Common myeloid progenitor, CD34-positive (primary cell): ENCODE data around the gene MEGF11.
A peak's percentile ranks its signal among the peaks of the same experiment; 100 is the strongest.

ENCODE experiments used
- CTCF ChIA-PET: fragments of 350-600 bp; sonication (Branson Sonifier 250); formaldehyde crosslinking; loops from one replicate; lab custom pipeline; 2021; ENCODE audit warnings: antibody characterized with exemption; lab: Charles Lee
- POLR2A ChIA-PET: fragments of 350-600 bp; sonication (Branson Sonifier 250); formaldehyde crosslinking; loops from one replicate; lab custom pipeline; 2021; ENCODE audit warnings: antibody characterized with exemption; lab: Charles Lee
- DNase-seq, 3 donors: peaks; one replicate each; pipeline versions ENCODE4 v3.0.0 to v3.0.0-alpha.2; 2013
- H3K27ac ChIP-seq, 2 experiments: 1 replicate in 1 of 2; 2 replicates in 1 of 2; pipeline ENCODE4 v1.7.0; 2013; ENCODE audit warnings: inconsistent platforms in 2 of 2, low read length in 2 of 2, mild to moderate bottlenecking in 2 of 2, low read depth in 1 of 2, moderate library complexity in 1 of 2; ENCODE audit not compliant: severe bottlenecking in 2 of 2, insufficient read depth in 1 of 2, poor library complexity in 1 of 2
- H3K27me3 ChIP-seq, 5 experiments: replicated peaks in 2 of 5; 1 replicate in 3 of 5; 2 replicates in 2 of 5; pipeline versions ENCODE4 v1.6.1 to v1.7.0; 2013; ENCODE audit warnings: low read length in 4 of 5, mild to moderate bottlenecking in 2 of 5, moderate library complexity in 2 of 5, inconsistent platforms in 1 of 5; ENCODE audit not compliant: insufficient read depth in 5 of 5, control insufficient read depth in 4 of 5
- H3K36me3 ChIP-seq, 4 experiments: 1 replicate in 2 of 4; 2 replicates in 2 of 4; pipeline versions ENCODE4 v1.6.1 to v1.7.0; 2013; ENCODE audit warnings: low read length in 3 of 4, control low read depth in 1 of 4, mild to moderate bottlenecking in 1 of 4; ENCODE audit not compliant: control insufficient read depth in 4 of 4, insufficient read depth in 4 of 4
- H3K4me1 ChIP-seq, 4 experiments: 1 replicate in 3 of 4; 2 replicates in 1 of 4; pipeline versions ENCODE4 v1.6.1 to v1.7.1; 2013; ENCODE audit warnings: low read length in 3 of 4, mild to moderate bottlenecking in 3 of 4, control low read depth in 1 of 4, inconsistent platforms in 1 of 4, moderate library complexity in 1 of 4; ENCODE audit not compliant: control insufficient read depth in 4 of 4, insufficient read depth in 4 of 4; ENCODE audit errors: control extremely low read depth in 1 of 4
- H3K4me3 ChIP-seq, 7 experiments: 1 replicate in 4 of 7; 2 replicates in 3 of 7; pipeline versions ENCODE4 v1.5.1 to v1.7.0; 2013; ENCODE audit warnings: mild to moderate bottlenecking in 7 of 7, low read length in 6 of 7, moderate library complexity in 6 of 7, inconsistent platforms in 2 of 7, low read depth in 2 of 7, control low read depth in 1 of 7; ENCODE audit not compliant: insufficient read depth in 4 of 7, control insufficient read depth in 1 of 7; ENCODE audit errors: extremely low read depth in 1 of 7
- H3K9me3 ChIP-seq, 5 experiments: 1 replicate in 4 of 5; 2 replicates in 1 of 5; pipeline versions ENCODE4 v1.6.1 to v1.7.1; 2013; ENCODE audit warnings: low read length in 4 of 5, mild to moderate bottlenecking in 2 of 5, inconsistent platforms in 1 of 5, low read depth in 1 of 5, moderate library complexity in 1 of 5; ENCODE audit not compliant: control insufficient read depth in 4 of 5, insufficient read depth in 2 of 5; ENCODE audit errors: control extremely low read depth in 1 of 5
- WGBS: methylation state at CpG from one replicate; pipeline ENCODE4 v1.1.5; 2013; ENCODE audit not compliant: insufficient coverage; 5-methylcytosine and 5-hydroxymethylcytosine counted together

Gene MEGF11

DNA sequence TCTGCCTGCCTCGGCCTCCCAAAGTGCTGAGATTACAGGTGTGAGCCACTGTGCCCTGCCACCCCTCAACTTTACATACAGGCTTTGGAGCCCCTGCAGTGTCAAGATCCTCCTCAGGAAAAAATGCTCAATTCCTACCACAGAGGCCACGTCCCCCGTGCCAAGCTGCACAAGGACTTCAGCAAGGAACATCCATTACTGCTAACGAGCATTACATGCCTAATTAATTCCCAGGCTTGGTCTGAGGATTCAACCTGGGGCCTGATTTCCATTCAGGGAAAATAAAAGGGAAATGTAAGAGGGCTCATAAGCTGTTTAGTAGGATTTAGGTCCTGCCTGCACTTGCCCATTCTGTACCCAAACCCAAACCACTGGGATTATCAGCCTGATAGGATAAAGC, 222.9 kb downstream of the MEGF11 start:
- ChIA-PET POLR2A (no interaction called here), CTCF (no interaction called here)
- WGBS: 92% methylated on average over 3 of the region's 4 CpGs
- Histone ChIP-seq H3K4me1 (no peaks in the 10 kb centered on the region), H3K4me3 (no peak overlapping the region), H3K27me3 (peaks cover 0 to 14% (median 6%) of the 10 kb centered on the region in 5 experiments), H3K36me3 (no peaks in the 10 kb centered on the region), H3K27ac (no peak overlapping the region), H3K9me3 (peaks cover 0 to 15% (median 0%) of the 10 kb centered on the region in 5 experiments)
- DNase-seq: no peak

DNA sequence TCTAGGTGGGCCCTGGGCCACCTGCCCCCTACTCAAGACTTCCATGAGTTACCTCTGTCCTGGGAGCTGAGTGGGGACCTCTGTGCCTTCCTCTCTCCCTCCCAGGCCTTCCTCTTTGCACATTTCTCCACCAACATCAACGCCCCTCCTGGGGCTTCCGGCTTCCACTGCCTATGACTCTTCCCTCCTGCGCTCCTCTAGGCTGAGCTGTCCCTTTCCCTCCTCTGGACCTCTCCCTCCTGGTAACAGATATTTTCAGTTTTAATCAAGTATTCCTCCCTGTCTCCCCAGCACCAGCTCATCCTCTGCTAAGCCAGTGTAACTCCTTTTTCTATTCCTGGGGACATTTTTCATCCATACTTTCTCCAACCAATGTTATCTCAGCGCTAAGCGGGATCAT, 223.9 kb downstream of the MEGF11 start:
- ChIA-PET POLR2A (no interaction called here), CTCF (no interaction called here)
- peaks cover 0 to 19% (median 13%) of the 10 kb centered on the region in 5 experiments for H3K27me3 ChIP-seq
- WGBS: 91% methylated on average over 5 of the region's 5 CpGs
- H3K27ac ChIP-seq: no peak overlapping the region
- no peak for DNase-seq
- H3K4me3 ChIP-seq: no peak overlapping the region
- no peaks in the 10 kb centered on the region for H3K36me3 ChIP-seq
- no peaks in the 10 kb centered on the region for H3K4me1 ChIP-seq
- H3K9me3 ChIP-seq: peaks cover 0 to 15% (median 0%) of the 10 kb centered on the region in 5 experiments

DNA sequence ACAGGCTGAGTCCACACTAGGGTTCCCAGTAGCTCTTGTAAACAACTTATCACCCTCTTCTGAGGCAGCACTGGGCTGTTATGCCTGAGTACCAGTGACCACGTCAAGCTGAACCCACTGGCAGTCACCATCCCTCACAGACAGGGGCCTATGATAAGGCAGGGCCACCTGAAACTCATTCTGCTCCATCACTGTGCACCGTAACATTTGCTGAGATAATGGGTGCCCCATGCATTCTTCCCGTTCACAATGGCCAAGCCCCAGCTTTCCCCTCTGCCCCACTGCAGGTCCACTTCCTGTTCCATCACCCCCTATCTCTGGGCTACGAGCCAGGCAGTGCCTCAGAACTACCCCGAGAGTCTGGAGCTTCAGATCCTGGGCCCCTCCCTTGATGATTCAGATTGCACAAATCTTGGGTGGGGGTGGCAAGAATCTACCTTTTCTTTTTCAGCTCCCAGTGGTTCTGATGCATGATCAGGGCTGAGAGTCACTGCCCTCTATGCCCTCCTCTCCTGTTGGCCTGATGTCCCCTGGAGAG, 226.2 kb downstream of the MEGF11 start:
- Histone ChIP-seq H3K27me3 (peaks cover 0 to 25% (median 18%) of the 10 kb centered on the region in 5 experiments), H3K4me1 (no peaks in the 10 kb centered on the region), H3K4me3 (no peak overlapping the region), H3K27ac (no peak overlapping the region), H3K36me3 (no peaks in the 10 kb centered on the region), H3K9me3 (peaks cover 0 to 8% (median 0%) of the 10 kb centered on the region in 5 experiments)
- CTCF ChIA-PET: interaction anchor here (0.7 kb wide), 1 partner anchor 10 kb away, joined by 3 read pairs; no protein-coding TSS in a partner anchor
- POLR2A ChIA-PET: no interaction called here
- WGBS: 69% methylated on average over 5 of the region's 5 CpGs
- peak in 2 of 3 donors; percentile 15 to 19 for DNase-seq

DNA sequence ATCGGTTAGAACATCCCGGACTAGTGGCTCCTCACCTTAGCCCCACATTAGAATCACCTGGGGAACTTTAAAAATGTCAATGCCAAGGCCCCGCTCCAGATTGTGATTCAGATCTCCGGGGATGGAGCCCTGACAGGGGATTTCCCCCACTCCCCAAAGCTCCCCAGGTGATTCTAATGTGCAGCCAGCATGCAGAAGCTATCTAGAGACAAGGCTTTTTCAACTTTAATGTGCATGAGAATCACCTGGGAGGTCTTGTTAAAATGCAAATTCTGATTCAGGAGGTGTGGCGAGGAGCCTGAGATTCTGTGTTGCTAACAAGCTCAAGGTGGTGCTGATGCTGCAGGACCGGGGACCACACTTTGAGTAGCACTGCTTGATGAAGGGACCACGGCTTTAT, 227.6 kb downstream of the MEGF11 start:
- H3K4me1 ChIP-seq: no peaks in the 10 kb centered on the region
- CTCF ChIA-PET: no interaction called here
- no peaks in the 10 kb centered on the region for H3K9me3 ChIP-seq
- peaks cover 0 to 28% (median 20%) of the 10 kb centered on the region in 5 experiments for H3K27me3 ChIP-seq
- POLR2A ChIA-PET: no interaction called here
- no peak overlapping the region for H3K4me3 ChIP-seq
- no peaks in the 10 kb centered on the region for H3K36me3 ChIP-seq
- H3K27ac ChIP-seq: no peak overlapping the region
- DNase-seq: no peak
- 63% methylated on average over 7 of the region's 7 CpGs for WGBS

DNA sequence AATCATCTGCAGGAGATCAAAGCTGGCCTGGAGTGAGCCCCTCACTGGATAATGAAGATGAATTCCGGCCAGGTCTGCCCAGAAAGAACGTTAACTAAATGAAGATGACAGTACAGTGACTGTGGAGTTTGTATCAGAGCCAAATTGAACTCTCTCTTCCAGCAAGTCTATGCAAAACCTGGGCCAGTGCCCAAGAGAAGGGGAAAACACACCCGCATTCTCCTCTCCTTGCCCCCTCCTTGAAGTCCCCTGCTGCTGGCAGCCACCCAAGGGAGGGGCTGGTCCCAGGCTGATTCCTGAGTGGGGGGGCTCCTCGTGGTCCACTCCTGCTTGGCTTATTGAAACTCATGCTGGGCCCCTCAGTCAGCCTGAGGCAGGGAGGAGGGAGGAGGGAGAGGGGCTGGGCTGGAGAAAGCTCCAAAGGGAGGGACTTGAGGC, 228.5 kb downstream of the MEGF11 start:
- H3K27ac ChIP-seq: no peak overlapping the region
- CTCF ChIA-PET: no interaction called here
- H3K27me3 ChIP-seq: peaks cover 0 to 30% (median 19%) of the 10 kb centered on the region in 5 experiments
- POLR2A ChIA-PET: no interaction called here
- no peaks in the 10 kb centered on the region for H3K9me3 ChIP-seq
- WGBS: 7% methylated on average over 3 of the region's 4 CpGs
- H3K36me3 ChIP-seq: no peaks in the 10 kb centered on the region
- H3K4me3 ChIP-seq: no peak overlapping the region
- DNase-seq: no peak
- no peaks in the 10 kb centered on the region for H3K4me1 ChIP-seq

DNA sequence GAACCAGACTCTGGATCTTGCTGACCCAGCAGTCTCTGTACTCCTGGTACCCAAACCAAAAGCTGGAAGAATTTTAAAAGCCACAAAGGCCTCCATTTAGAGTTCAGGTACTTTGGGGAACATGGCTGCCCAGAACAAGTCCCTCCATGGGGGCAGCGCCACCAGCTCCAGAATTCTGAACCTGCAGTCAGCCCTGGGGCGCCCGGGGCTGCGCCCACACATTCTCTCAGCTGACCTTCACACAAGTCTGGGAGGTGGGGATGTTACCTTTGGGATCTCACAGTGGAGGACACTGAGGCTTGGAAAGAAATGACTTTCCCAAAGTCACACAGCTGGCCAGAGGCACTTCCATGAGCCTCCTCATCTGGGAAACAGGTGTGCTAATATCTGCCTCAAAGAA, 229.4 kb downstream of the MEGF11 start:
- 92% methylated on average over 4 of the region's 4 CpGs for WGBS
- CTCF ChIA-PET: no interaction called here
- no peaks in the 10 kb centered on the region for H3K4me1 ChIP-seq

DNA sequence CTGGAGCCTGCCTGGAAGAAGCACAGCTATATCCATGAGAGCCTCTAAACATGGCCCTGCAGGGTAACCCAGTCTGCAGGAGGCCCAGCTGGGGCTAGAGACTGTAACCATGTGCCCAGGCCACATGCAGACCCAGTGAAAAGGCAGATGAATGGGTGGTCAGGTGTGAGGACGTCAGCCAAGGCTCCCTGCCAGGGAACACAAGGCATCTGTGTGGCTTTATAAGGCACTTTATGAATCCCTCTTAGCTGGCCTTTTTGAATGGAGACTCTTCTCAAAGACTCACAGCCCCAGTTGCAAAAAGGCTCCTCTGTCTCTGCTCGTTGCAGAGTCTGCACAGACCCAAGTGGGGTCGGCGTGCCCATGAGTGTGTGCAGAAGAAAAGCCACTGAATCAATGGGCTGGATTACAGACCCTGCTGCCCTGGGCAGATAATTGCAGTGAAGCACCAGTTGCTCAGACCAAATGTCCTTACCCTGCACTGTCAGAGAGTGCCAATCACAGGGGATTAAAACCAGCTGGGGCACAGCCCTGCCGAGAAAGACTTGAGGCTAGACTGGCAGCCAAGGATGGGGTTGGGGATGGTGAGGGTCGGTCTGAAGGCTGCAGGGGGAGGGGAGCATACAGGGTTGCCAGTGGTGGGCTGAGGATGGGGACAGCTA, 230.1 kb downstream of the MEGF11 start:
- peaks cover 0 to 33% (median 19%) of the 10 kb centered on the region in 5 experiments for H3K27me3 ChIP-seq
- CTCF ChIA-PET: no interaction called here
- H3K36me3 ChIP-seq: no peaks in the 10 kb centered on the region
- WGBS: 76% methylated on average over 6 of the region's 6 CpGs
- H3K9me3 ChIP-seq: no peaks in the 10 kb centered on the region
- no peaks in the 10 kb centered on the region for H3K4me1 ChIP-seq
- no peak overlapping the region for H3K27ac ChIP-seq
- DNase-seq: no peak
- H3K4me3 ChIP-seq: no peak overlapping the region
- POLR2A ChIA-PET: no interaction called here

More for the DNA sequence above, 229.4 kb downstream of the MEGF11 start:
- no peaks in the 10 kb centered on the region for H3K9me3 ChIP-seq
- DNase-seq: no peak
- H3K36me3 ChIP-seq: no peaks in the 10 kb centered on the region
- no peak overlapping the region for H3K27ac ChIP-seq
- no peak overlapping the region for H3K4me3 ChIP-seq
- H3K27me3 ChIP-seq: peaks cover 0 to 33% (median 16%) of the 10 kb centered on the region in 5 experiments
- POLR2A ChIA-PET: no interaction called here
